ENCODE data around the gene ENG. TPM values are rescaled to one million over a fixed set of nuclear protein-coding genes. Genes with fewer than 3 reads are reported as not detected.

Gene ENG
- total and polyA plus RNA-seq, 11 donors, result 116 to 252 (median 144) TPM

DNA sequence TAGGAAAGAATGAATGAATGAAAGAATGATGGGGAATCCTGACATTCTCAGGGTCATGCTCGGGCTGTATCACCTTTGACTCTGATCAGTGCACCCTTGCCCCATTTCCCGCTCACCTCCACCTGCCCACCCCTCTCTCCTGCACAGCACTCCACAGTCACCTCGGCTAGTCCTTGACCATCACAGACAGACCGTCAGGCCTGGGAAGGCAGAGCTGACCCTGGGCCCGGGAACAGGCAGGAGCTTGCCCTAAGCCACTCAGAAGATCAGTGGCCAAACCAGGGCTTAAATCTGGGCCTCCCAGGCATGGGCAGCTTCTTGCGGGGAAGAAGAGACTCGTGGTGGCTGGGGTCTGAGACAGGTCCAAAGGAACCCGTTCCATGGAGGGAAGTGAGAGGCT, 41.4 kb upstream of the ENG start:
- peaks cover 0 to 40% (median 31%) of the 10 kb centered on the region in 12 donors for H3K4me1 ChIP-seq
- no peak overlapping the region for H3K4me3 ChIP-seq
- peaks cover 0 to 14% (median 8%) of the 10 kb centered on the region in 12 donors for H3K9me3 ChIP-seq
- TF ChIP-seq POLR2A (IDR thresholded peaks at IDR 0.05), result no peak
- TF ChIP-seq, protein P1, sequence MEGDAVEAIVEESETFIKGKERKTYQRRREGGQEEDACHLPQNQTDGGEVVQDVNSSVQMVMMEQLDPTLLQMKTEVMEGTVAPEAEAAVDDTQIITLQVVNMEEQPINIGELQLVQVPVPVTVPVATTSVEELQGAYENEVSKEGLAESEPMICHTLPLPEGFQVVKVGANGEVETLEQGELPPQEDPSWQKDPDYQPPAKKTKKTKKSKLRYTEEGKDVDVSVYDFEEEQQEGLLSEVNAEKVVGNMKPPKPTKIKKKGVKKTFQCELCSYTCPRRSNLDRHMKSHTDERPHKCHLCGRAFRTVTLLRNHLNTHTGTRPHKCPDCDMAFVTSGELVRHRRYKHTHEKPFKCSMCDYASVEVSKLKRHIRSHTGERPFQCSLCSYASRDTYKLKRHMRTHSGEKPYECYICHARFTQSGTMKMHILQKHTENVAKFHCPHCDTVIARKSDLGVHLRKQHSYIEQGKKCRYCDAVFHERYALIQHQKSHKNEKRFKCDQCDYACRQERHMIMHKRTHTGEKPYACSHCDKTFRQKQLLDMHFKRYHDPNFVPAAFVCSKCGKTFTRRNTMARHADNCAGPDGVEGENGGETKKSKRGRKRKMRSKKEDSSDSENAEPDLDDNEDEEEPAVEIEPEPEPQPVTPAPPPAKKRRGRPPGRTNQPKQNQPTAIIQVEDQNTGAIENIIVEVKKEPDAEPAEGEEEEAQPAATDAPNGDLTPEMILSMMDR (IDR thresholded peaks at IDR 0.05), result no peak
- no peak overlapping the region for H3K27ac ChIP-seq
- intact Hi-C loops (cut with DNase I), result no loop called here
- H3K36me3 ChIP-seq, result peaks cover 0 to 53% (median 51%) of the 10 kb centered on the region in 9 donors
- 96 to 97% (median 97%) methylated on average over 8 of the region's 8 CpGs for WGBS, 4 donors
- ATAC-seq (no peak), DNase-seq (peak in 1 of 5 donors; percentile 18)
- no peaks in the 10 kb centered on the region for H3K27me3 ChIP-seq

DNA sequence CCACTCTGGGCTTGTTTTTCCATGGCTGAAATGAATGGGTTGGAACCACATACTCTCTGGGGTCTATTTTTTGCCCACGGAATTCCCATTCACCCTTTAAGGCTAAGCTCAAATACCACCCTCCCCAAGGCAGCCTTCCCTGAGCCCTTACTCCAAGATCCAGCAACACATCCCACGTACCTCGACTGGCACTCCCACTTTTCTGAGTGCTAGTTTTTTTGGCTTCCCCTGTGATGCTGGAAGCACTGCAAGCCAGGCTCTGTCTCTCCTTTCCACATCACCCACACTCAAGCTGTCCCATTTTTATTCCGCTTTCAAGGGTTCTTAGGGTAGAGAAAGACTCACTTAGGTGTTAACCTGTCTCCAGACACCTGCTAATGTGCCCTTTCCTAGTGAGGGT, 38.9 kb upstream of the ENG start:
- Histone ChIP-seq H3K4me3 (no peak overlapping the region), H3K36me3 (peaks cover 0 to 77% (median 71%) of the 10 kb centered on the region in 9 donors), H3K4me1 (peaks cover 0 to 26% (median 21%) of the 10 kb centered on the region in 12 donors), H3K27me3 (no peaks in the 10 kb centered on the region), H3K27ac (no peak overlapping the region), H3K9me3 (peaks cover 0 to 14% (median 8%) of the 10 kb centered on the region in 12 donors)
- TF ChIP-seq, protein P1 (IDR thresholded peaks at IDR 0.05), result no peak
- TF ChIP-seq POLR2A (IDR thresholded peaks at IDR 0.05), result no peak
- intact Hi-C loops (cut with DNase I), result no loop called here
- ATAC-seq (no peak), DNase-seq (no peak)
- WGBS, 4 donors, result 95 to 99% (median 98%) methylated on average over 4 of the region's 4 CpGs

DNA sequence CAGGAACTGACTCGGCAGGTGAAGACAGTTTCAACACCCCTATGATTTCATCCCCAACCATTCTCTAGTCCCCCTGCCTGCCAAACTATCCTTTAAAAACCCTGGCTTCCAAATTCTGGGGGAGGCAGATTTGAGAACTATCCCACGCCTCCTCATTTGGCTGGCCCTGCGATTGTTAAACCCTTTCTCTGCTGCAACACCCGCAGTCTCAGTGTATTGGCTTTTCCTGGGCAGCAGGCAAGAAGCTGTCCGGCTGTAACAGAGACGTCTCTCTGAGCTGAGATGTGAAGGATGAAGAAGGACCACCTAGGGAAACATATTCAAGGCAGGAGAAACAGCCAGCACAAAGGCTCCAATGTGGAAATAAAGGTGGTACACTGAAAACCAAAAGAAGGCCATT, 38.4 kb upstream of the ENG start:
- Histone ChIP-seq H3K4me1 (peaks cover 0 to 21% (median 17%) of the 10 kb centered on the region in 12 donors), H3K27me3 (no peaks in the 10 kb centered on the region), H3K9me3 (peaks cover 0 to 14% (median 8%) of the 10 kb centered on the region in 12 donors), H3K27ac (no peak overlapping the region), H3K4me3 (no peak overlapping the region), H3K36me3 (peaks cover 0 to 82% (median 77%) of the 10 kb centered on the region in 9 donors)
- TF ChIP-seq, protein P1 (IDR thresholded peaks at IDR 0.05), result no peak
- TF ChIP-seq POLR2A (IDR thresholded peaks at IDR 0.05), result no peak
- intact Hi-C loops (cut with DNase I), result no loop called here
- ATAC-seq (no peak), DNase-seq (no peak)
- WGBS, 4 donors, result 87 to 97% (median 95%) methylated on average over 6 of the region's 6 CpGs

DNA sequence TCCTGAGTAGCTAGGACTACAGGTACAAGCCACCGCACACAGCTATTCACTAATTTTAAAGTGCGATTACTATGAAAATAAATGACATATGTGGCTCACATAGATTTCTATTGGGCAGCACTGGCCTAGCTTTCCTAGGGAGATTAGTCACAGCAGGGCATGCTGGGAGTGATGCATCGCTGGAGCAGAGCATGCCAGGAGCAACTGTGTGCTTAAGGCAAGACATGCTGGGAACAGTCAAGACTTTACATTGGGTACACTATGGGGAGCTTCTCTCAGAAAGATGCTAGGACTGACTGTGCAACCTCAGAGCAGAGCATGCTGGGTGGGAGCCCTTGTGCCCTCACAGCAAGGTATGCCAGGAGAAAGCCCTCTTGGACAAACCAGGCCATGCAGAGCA, 35.6 kb upstream of the ENG start:
- H3K4me1 ChIP-seq, result peaks cover 0 to 24% (median 5%) of the 10 kb centered on the region in 12 donors
- H3K27ac ChIP-seq, result no peak overlapping the region
- TF ChIP-seq POLR2A (IDR thresholded peaks at IDR 0.05), result no peak
- TF ChIP-seq, protein P1 (IDR thresholded peaks at IDR 0.05), result no peak
- ATAC-seq, result no peak
- WGBS, 4 donors, result 95 to 100% (median 97%) methylated on average over 3 of the region's 3 CpGs
- peaks cover 0 to 11% (median 8%) of the 10 kb centered on the region in 12 donors for H3K9me3 ChIP-seq
- H3K27me3 ChIP-seq, result no peaks in the 10 kb centered on the region
- no peak overlapping the region for H3K4me3 ChIP-seq
- intact Hi-C loops (cut with DNase I), result no loop called here
- H3K36me3 ChIP-seq, result peaks cover 3 to 96% (median 87%) of the 10 kb centered on the region in 9 donors
- no peak for DNase-seq

Data from heart left ventricle (tissue), 16 donors.